SIG-M5 treated with dmso at 0.1 percent for 504 hours (cell line): ENCODE results near the gene PTPRJ.

Experiments used
- DNase-seq: peaks from one replicate; lab custom pipeline; 2025; ENCODE audit not compliant: unreplicated experiment; lab: John Stamatoyannopoulos, UW

The PTPRJ gene

DNA sequence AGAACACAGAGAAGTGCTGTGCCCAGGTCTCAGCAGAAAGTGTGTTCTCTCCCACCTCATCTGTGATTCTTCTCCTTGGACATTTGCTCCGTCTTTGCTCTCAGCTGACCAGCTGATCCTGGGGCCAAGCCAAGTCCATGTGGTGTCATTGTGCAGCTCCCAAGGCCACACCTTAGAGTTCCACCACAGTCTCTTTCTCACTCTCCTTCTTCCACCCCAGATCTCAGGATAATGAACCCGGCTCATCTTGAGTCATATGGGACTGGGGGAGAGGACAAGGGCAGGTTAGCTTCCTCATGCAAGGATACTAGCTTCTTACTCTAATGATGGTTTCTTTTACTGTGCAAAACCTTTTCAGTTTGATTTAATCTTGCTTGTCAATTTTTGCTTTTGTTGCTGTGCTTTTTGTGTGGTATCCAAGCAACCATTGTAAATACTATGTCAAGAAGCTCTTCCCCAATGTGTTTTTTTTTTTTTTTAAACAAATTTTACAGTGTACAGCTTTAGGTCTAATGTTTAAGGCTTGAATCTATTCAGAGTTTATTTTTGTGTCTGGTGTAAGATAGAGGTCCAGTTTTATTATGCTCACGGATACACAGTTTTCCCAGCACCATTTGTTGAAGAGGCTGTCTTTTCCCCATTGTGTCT is 161.2 kb downstream of the PTPRJ start:
- no peak for DNase-seq

DNA sequence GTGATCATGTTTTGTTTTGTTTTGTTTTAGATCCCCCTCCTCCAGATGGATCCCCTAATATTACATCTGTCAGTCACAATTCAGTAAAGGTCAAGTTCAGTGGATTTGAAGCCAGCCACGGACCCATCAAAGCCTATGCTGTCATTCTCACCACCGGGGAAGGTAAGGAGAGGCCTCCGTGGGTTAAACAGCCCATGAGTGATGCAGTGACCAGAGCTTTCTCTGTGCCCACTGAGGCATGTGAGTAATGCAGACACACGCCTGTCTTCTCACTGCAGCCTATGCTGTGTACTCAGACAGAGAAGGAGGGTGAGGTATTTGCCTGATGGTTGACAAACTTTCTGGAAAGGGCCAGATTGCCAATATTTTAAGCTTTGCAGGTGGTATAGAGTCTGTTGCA is 162.5 kb downstream of the PTPRJ start:
- DNase-seq: no peak

DNA sequence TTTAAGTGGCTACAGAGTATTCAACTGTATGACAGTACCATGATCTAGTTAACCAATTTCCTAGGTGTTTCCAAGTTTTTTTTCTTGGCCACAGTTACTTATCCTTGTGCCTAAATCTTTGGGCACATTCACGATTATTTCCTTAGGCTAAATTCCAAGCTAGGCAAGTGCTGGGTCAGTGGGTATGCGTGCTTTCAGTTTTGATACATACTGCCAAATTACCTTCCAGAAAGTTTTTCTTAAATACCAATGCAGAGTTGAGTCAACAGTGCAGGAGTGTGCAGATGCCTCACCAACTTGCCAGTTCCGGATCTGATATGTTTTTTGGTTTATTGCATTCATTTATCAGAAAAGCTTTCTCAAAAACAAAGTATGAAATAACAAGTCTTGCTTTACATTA is 168.4 kb downstream of the PTPRJ start:
- DNase-seq: no peak

DNA sequence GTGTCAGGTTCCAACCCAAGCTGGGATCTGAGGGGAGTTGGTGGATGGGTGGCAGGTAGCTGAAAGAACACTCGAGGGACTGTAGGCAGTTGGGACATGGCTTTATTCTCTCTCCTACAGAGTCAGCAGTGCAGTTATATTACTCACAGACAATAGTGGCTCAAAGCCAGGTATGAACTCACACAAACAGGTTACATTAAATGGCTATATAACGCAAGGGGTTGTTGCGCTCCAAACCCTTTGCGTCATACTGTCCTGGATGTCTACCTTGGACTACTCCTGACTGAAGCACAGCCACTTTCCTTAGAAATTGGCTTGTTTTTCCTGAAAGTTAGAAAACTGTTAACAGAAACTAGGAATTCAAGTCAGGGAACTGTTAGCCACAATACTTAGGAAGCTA is 169.9 kb downstream of the PTPRJ start:
- DNase-seq: no peak

DNA sequence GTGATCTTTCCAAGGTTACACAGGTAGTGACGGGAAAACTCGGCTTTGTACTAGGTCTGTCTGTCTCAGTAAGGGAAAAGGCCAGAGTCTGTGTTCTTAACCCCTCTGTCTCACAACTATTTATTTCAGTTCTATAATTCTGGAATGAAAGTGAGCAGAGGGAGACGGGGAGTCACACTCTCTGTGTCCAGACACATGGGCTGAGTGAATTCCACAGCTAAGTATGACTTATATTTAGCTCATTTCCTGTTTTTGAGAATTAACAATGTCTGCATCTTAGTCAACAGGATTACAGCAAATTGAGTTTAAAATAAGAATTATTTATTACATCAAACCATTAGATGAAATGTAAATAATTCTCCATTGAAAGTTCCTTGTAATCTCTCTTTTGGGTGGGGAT is 173.8 kb downstream of the PTPRJ start:
- no peak for DNase-seq

DNA sequence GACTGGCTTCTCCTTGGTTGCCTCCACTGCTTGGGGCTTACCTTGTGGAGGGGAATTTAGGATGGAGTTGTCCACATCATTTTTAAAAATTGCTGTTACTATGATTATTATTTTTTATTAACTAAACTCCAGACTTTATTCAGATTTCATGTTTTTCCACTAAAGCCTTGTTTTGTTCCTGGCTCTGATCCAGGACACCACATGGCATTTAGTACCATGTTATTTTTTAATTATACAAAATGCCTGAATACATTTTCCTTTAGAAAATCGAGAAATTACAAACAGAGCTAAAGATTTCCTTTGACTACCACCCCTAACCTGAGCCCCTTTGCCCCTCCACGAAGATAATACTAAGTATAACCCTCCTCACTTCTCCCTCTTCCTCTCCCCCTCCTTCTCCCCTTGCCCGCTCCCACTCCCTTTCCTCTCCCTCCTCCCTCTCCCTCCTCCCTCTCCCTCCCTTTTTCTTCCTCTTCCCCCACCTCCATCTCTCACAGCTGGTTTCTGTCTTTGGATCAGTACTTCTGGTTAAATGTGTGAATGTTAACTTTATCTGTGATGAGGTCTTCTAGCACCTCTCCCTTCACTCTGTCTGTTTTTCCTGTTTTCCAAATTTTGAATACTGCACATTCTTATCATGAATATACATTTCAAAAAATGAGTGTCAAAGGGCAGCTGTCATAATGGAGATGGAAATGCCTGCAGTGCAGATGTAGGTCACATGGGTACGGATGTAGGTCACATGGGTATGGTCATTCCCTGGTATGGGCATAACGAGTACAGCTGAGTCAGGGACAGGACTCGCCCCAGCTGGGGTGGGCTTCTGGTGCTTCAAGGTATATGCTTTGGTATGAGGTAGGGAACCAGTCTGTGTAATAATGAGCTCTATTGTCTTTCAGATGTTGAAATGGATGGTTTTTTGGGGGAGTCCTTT is 181.9 kb downstream of the PTPRJ start:
- DNase-seq: no peak

DNA sequence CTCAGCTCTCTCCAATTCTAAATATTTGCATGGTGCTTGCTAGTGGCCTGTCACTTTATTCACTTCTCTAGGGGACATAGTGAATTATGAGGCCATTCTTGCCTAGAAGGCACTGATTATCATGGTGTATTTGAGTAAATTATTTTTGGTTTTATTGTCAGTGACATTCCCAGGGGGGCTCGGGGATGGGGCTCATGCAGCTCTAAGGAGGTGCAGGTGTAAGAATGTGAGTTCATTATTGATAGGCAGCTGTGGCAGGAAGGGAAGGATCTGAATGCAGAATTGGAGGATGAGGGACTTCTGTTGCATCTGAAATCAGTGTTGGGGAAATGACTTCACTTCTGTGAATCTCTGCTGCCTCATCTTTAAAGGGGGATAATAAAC is 182.5 kb downstream of the PTPRJ start:
- no peak for DNase-seq

DNA sequence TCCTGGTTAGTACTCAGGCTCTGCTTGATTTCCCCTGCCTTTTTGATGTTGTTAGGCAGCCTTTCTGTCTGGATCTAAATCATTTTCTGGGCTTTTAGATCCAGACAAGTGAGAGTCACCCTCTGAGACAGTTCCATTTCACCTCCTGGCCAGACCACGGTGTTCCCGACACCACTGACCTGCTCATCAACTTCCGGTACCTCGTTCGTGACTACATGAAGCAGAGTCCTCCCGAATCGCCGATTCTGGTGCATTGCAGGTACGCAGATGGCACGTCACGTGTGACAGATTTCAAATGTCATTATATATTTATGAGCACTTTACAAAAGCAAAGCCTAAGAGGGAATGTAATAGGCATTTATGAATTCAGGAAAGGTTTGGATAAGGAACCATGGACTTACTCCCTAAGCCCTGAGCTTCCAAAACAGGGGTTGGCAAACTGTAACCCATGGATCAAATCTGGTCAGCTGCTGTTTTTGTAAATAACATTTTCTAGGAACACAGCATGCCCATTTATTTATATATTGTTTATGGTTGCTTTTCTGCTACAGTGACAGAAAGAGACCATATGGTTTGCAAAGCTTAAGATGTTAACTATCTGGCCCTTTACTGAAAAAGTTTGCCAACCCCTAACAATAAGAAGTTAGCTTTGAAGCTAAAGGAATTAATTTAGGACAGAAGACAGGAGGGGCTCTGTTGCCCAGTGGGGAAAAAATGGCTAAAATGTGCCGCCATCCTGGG is 183.2 kb downstream of the PTPRJ start:
- DNase-seq: no peak

DNA sequence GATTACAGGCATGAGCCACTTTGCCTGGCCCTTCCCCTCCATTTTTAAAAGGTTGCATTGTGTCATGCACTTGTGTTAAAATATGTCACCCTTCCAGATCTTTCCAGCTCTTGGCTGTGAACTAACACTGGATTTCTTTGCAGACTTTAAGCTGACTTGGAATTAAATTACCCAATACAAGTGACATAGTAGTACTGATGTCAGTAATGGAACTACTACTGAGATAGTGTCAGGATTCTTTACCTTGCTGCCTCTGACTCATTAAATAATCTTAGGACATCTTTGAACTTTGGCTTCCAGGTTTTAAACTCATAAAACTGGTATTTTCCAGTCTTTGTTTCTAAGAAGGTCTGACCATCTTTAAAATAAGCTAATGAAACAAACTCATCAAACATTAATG is 184.5 kb downstream of the PTPRJ start:
- DNase-seq: peak; percentile 54

DNA sequence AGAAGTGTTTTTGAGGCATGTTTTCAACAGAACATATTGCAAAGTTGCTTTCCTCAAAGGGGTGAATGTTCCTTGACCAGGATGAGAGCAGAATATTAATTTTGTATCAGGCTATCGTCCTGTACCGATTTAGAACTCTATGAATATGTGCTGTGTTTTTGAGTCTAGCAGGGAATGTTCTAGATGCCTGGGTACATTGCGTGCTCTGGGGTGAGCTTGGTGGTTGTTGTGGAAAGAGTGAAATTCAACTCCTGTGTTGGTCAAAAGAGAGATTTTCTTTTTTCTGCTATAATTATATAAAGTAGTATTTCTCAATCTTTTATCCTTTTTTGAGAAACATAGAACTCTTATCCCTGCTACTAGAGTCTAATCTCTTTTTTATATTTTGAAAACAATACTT is 185.1 kb downstream of the PTPRJ start:
- no peak for DNase-seq

DNA sequence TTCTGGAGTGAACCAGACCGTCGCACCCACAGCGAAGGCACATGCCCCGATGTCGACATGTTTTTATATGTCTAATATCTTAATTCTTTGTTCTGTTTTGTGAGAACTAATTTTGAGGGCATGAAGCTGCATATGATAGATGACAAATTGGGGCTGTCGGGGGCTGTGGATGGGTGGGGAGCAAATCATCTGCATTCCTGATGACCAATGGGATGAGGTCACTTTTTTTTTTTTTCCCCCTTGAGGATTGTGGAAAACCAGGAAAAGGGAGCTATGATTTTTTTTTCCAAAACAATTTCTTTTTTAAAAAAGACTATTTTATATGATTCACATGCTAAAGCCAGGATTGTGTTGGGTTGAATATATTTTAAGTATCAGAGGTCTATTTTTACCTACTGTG is 187.0 kb downstream of the PTPRJ start:
- DNase-seq: no peak

DNA sequence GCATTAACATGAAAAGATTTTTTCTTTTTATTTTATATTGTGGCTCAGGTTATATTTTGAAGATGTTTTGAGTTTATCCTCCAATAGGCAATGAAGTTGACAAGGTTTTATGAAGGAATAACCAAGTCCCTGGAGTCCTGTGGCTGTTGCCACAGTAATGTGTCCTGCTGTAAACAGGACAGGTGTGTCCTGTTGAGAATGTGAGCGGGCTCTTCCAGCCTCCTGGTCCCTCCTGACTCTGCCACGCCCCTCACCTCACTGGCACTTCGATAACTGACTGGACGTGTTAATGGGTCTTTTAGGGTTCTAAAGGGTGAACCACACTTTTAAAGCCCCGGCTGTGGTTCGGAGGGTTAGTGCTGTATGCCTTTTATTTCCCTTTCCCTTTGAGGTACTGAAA is 188.5 kb downstream of the PTPRJ start:
- no peak for DNase-seq

DNA sequence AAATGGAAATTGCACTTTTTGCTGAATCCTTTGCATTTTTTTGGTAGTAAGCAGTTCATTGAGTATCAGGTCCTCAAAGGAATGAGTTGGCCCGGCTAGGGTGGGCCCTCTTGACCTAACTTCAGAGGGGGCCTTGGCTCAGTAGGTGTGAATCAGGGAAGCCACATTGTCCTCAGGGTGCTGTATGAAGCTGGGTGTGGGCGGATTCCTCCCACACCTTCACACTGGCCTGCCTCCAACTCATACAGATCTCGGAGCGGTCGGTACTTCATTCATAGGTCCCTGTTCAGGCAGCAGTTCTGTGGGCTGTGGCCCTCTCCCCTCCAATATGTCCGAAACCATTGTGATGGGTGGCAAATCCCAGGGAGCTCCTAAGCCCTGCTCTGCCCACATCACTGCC is 188.9 kb downstream of the PTPRJ start:
- DNase-seq: no peak

DNA sequence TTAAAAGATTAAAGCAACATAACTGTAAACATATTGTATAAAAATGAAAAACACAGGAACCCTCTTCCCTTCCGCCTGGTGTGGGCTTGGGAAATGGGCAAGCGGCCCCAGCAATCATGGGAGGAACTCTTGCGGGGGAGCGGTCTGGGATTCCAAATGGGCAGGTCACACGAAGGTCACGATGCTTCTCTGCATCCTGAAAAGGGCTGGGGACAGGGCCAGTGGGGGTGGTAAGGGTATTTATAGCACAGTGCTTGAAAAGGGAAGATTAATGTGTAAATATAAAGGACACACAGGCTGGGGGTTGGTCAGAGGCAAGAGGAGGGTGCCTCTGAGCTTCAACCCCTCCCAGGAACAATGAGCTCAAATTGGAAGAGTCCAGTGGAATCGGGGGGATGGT is 189.4 kb downstream of the PTPRJ start:
- no peak for DNase-seq

DNA sequence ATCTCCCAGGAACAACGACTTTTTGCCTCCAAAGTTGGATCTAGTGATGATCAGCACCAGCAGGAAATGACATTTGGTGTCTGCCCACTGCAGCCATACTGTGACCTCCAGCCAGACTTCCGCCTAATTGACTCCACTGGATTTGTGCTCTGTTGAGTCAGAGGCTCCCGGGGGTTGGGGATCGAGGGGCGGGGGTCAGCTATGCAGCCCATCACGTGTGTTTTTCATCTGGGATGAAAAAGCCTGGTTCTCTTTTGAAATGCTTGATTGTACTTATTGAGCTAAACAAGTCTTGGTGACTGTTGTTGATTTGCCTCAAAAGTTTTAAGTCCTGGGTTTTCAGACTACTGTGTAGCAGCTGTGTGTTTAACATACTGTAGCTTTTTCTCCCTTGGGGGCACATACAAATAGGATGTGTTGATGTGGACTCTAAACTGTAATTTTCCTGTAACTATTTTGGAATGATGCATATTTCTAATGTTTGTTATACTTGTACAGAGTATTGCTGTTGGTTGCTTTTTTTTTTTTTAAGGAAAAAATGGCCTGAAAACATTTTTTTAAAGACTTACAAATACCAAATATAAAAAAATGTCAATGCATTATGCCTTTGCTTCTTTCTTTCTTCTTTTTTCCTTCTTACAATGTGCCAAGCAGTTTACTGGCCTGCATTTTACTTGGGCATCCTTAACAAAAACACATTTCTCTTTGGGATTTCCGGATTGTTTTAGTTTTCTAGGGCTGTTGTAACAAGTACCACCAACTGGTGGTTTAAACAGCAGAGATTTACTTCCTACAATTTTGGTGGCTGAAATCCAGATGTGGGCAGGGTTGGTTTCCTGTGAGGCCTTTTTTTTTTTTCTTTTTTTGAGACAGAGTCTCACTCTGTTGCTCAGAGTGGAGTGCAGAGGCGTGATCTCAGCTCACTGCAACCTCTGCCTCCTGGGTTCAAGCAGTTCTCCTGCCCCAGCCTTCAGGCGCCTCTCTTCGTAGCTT is 190.2 kb downstream of the PTPRJ start:
- no peak for DNase-seq

DNA sequence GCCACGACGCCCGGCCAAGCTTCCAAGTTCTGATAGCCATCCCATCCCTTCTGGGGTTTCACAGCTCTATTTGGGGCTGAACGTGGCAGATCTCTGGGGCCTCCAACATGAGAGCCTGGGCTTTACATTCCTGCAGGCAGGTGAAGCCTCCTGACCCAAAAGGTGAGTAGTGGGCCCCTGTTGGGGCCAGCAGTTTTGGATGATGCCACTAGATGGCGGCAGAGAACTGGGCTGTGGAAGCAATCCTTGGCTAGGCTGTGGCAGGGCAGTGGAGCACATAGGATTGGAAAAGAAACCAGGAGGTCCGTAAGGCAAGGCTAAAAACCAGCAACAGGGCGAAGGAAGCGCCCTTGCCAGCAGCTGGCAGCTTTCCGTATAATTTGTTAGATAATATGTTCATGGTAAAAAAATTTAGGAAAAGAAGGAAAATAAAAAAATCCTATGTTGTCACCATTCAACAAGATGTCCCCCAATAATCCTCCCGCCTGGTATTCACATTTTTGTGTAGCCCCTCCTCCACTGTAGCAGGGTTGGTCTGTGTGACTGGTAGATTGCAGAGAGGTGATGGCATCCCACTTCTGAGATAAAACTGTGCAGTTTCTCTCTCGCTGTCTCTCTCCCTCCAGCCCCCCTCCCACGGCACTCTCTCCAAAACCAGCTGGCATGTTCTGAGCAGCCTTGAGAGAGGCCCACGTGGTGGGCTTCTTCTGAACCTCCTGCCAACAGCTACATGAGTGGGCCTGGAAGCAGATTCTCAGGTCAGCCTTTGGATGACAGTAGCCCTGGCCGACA is 192.7 kb downstream of the PTPRJ start:
- DNase-seq: peak; percentile 53

DNA sequence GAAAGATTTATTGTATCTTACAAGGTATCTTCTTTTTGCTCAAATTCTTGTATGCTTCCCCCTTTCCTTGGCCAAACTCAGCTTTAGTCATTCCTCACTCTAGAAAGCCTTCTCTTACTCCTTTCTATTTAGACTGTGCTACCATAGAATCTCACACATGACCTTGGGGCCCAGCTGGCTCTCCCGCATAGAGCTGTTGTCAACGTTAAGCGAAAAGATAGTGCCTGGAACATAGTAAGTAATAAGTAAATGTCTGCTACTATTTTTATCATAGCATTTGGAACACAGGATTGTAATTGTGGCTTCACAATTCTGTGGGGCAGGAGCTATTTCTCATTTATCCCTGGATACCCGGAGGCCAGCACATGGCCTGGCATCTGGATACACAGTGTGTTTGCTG is 197.3 kb downstream of the PTPRJ start:
- DNase-seq: no peak

DNA sequence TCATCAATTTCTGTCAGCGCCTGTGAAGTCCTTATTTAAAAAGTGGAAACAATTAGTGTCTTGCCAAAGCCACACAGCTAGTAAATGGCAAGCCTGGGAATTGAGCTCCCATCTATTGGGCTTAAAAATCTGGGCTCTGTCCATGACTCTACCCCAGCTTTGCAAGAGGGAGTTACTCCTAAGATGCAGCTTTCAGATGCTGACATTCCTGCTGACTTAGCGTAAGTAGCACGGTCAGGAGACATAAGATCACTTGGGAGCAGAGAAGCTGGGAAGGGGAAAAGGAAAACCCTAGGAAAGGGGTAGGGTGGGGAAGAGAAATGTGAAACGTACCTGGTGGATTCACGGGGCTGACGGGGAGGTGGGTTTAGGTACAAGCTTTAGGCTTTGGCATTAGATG is 200.3 kb downstream of the PTPRJ start:
- DNase-seq: no peak

DNA sequence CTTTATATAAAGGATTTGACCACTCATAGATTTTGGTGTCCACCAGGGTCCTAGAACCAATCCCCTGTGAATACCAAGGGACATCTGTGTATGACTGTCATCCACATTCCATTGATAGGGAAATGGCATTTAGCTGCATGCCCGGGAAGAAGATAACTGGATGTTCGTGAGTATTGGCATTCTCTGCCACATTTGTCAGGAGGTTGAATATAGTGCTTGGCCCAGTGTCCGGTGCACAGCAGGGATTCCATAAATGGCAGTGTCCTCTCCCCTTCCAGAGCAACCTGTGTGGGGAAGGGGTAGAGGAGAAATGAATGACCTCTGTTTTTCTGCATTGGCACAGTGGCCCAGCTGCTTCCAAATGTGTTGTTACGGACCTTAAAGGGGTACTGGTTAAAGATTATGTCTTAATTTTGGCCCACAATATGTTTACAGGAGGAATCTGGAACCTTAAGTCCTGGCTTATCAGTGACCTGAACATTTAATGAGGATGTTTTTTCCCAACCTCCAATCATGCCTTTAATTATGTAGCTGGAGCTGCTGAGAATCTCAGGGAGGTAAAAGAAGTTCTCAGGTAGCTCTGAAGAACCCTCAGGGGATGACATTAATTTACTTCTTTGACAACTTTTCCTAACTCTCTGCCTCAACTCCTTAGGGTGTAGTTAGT is 202.6 kb downstream of the PTPRJ start:
- no peak for DNase-seq
